DOHH2 (cell line): ENCODE data around the gene TMEM248.
A peak's percentile ranks its signal among the peaks of the same experiment; 100 is the strongest.

Source experiments
- H3F3A ChIP-seq: fragments of 200-600 bp; sonication (generic), shearing (Covaris generic); 2 replicates; pipeline ENCODE4 v1.6.0; 2016; ENCODE audit warnings: antibody characterized with exemption, mild to moderate bottlenecking; ENCODE audit not compliant: control insufficient read depth, insufficient read depth
- H3K27ac ChIP-seq: fragments of 200-600 bp; sonication (generic); 2 replicates; pipeline ENCODE4 v1.5.1; 2014; ENCODE audit warnings: low read depth, mild to moderate bottlenecking, low read length, moderate library complexity
- H3K27me3 ChIP-seq: fragments of 200-600 bp; sonication (generic); 2 replicates; pipeline ENCODE4 v1.6.1; 2014; ENCODE audit warnings: mild to moderate bottlenecking, low read length, mixed read lengths; ENCODE audit not compliant: control insufficient read depth
- H3K36me3 ChIP-seq: fragments of 200-600 bp; sonication (generic); 2 replicates; pipeline ENCODE4 v1.6.1; 2014; ENCODE audit warnings: mild to moderate bottlenecking, low read length, moderate library complexity, mixed read lengths; ENCODE audit not compliant: control insufficient read depth
- H3K4me1 ChIP-seq: fragments of 200-600 bp; sonication (generic); 2 replicates; pipeline ENCODE4 v1.6.1; 2014; ENCODE audit warnings: mild to moderate bottlenecking, low read length, mixed read lengths; ENCODE audit not compliant: control insufficient read depth
- H3K4me2 ChIP-seq: fragments of 200-600 bp; sonication (generic); 2 replicates; pipeline ENCODE4 v1.6.0; 2014; ENCODE audit warnings: mild to moderate bottlenecking, low read length, moderate library complexity
- H3K4me3 ChIP-seq: fragments of 200-600 bp; sonication (generic); 2 replicates; pipeline ENCODE4 v1.5.1; 2014; ENCODE audit warnings: mild to moderate bottlenecking, low read length, mixed read lengths
- H3K79me2 ChIP-seq: fragments of 200-600 bp; sonication (generic); 2 replicates; pipeline ENCODE4 v1.6.1; 2014; ENCODE audit warnings: mild to moderate bottlenecking, low read length, mixed read lengths; ENCODE audit not compliant: control insufficient read depth
- H3K9me2 ChIP-seq: fragments of 200-600 bp; sonication (generic); replicated peaks from 2 replicates; pipeline ENCODE4 v1.6.1; 2014; ENCODE audit warnings: mild to moderate bottlenecking, low read length, mixed read lengths; ENCODE audit not compliant: control insufficient read depth
- H3K9me3 ChIP-seq: fragments of 200-600 bp; sonication (generic); 2 replicates; pipeline ENCODE4 v1.6.1; 2014; ENCODE audit warnings: antibody characterized with exemption, low read length, mixed read lengths; ENCODE audit not compliant: control insufficient read depth, insufficient read depth
- H4K20me1 ChIP-seq: fragments of 200-600 bp; sonication (generic); 2 replicates; pipeline ENCODE4 v1.6.0; 2014; ENCODE audit warnings: low read depth, mild to moderate bottlenecking, antibody characterized with exemption, low read length, moderate library complexity; ENCODE audit not compliant: control insufficient read depth, insufficient read depth
- EZH2phosphoT487 ChIP-seq: fragments of 200-600 bp; sonication (generic); IDR thresholded peaks from 2 replicates; pipeline ENCODE4 v1.6.1; 2017; ENCODE audit warnings: borderline replicate concordance, mild to moderate bottlenecking, antibody characterized with exemption, low read length, moderate library complexity, mixed read lengths
- TF ChIP-seq, protein P1 (sequence below): fragments of 200-600 bp; sonication (generic); IDR thresholded peaks from one replicate; pipeline ENCODE4 v1.5.1; 2014; ENCODE audit warnings: antibody characterized with exemption, mild to moderate bottlenecking, low read depth, low read length; ENCODE audit not compliant: poor library complexity, severe bottlenecking

Gene TMEM248

DNA sequence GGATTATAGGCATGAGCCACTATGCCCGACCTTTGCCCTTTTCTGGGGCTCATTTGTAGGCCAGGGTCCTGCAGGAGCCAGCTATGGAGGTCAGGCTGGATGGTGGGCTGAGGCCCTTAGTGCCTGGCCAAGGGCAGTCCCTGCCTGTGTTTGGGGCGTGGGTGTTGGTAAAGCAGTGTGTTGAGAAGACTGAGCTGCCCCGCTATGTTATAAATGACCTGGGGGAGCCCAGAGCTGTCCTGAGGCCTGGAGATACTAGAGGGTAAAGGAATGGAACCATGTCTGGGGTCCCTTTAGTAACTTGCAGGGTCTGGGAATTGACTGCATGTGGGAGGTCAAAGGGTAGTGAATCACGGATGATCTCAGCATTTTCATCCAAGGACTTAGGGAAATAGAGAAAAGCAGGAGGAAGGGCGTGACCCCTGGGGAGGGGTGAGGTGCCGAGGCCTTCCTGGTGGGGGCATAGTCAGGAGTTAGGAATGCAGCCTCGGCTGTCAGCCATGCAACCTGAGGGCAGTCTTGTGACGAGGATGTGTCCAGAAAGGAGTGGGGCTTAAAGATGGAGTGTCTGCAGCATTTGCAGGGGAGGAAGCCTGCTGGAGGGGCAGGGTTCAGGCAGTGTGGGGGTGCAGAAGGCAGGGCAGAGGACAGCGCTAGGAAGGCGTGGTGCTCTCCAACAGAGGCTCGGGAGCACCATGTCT, 31.5 kb downstream of the TMEM248 start:
- peak overlapping the region; percentile 43 for H3K27ac ChIP-seq
- peaks cover 87% of the 10 kb centered on the region for H3K36me3 ChIP-seq
- H3K9me3 ChIP-seq: no peaks in the 10 kb centered on the region
- no peaks in the 10 kb centered on the region for H3K9me2 ChIP-seq
- 0 out of 2 replicates have a peak, but pooled peaks cover 3% of the 10 kb centered on the region for H4K20me1 ChIP-seq
- no peaks in the 10 kb centered on the region for H3F3A ChIP-seq
- H3K4me3 ChIP-seq: peak overlapping the region; percentile 41
- H3K4me1 ChIP-seq: peaks cover 28% of the 10 kb centered on the region
- no peaks in the 10 kb centered on the region for H3K27me3 ChIP-seq
- TF ChIP-seq, protein P1, sequence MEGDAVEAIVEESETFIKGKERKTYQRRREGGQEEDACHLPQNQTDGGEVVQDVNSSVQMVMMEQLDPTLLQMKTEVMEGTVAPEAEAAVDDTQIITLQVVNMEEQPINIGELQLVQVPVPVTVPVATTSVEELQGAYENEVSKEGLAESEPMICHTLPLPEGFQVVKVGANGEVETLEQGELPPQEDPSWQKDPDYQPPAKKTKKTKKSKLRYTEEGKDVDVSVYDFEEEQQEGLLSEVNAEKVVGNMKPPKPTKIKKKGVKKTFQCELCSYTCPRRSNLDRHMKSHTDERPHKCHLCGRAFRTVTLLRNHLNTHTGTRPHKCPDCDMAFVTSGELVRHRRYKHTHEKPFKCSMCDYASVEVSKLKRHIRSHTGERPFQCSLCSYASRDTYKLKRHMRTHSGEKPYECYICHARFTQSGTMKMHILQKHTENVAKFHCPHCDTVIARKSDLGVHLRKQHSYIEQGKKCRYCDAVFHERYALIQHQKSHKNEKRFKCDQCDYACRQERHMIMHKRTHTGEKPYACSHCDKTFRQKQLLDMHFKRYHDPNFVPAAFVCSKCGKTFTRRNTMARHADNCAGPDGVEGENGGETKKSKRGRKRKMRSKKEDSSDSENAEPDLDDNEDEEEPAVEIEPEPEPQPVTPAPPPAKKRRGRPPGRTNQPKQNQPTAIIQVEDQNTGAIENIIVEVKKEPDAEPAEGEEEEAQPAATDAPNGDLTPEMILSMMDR: no peak
- no peak for TF ChIP-seq EZH2phosphoT487
- no peaks in the 10 kb centered on the region for H3K79me2 ChIP-seq
- H3K4me2 ChIP-seq: peak overlapping the region; percentile 54

DNA sequence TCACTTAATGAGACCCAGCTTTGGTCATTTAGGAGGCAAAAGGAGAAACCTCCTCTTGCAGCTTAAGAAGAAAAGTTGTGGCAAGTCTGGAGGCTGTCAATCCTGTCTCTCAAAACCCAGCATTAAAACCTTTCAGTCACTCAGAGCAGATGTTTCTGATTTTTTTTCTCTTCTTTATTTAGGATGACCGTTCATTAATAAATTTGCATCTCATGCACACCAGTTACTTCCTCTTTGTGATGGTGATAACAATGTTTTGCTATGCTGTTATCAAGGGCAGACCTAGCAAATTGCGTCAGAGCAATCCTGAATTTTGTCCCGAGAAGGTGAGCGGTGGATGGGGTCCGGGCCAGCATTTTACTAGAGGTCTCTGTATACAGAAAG, 32.0 kb downstream of the TMEM248 start:
- Histone ChIP-seq H3K36me3 (peaks cover 89% of the 10 kb centered on the region), H3K4me1 (peaks cover 28% of the 10 kb centered on the region), H3K4me3 (peak overlapping the region; percentile 41), H3K9me2 (no peaks in the 10 kb centered on the region), H3K27me3 (no peaks in the 10 kb centered on the region), H3F3A (no peaks in the 10 kb centered on the region), H3K9me3 (no peaks in the 10 kb centered on the region), H4K20me1 (0 out of 2 replicates have a peak, but pooled peaks cover 3% of the 10 kb centered on the region), H3K79me2 (no peaks in the 10 kb centered on the region), H3K27ac (peak overlapping the region; percentile 43), H3K4me2 (peak overlapping the region; percentile 54)
- TF ChIP-seq, protein P1: no peak

DNA sequence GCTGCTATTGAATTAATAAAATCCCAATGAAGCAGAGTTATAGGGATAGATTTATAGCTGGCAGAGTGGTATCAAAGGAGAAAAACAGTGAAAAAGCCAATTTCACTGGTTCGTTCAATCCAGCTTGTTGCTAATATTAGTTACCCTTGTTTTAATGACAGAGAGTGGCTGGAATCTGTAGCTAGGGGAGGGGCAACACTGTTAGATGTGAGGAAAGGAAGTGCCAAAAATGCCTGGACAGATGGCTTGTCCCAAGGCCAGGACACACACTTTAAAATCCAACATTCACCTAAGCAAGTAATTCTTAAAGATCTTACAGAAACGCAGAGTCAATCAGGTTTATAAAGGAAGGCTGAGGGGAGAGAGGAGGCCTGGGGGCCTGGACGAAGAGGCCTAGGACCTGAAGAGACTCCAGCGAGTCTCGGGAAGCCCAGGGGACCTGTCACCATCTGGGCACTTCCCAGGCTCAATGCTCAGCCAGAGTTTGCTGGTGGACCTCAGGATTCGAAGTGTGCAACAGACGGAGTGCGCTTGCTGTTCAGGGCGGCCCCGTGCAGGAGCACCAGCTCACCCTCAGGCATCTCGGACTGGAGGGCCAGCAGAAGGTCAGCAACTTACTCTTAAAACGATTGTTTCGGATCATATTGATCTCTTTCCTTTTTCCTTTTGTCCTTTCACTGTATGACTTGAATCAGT, 36.7 kb downstream of the TMEM248 start:
- Histone ChIP-seq H3K27ac (no peak overlapping the region), H3K36me3 (peaks cover 70% of the 10 kb centered on the region), H3K79me2 (no peaks in the 10 kb centered on the region), H3K4me2 (no peak overlapping the region), H3F3A (no peaks in the 10 kb centered on the region), H3K9me2 (no peaks in the 10 kb centered on the region), H3K4me3 (no peak overlapping the region), H4K20me1 (no peaks in the 10 kb centered on the region), H3K9me3 (no peaks in the 10 kb centered on the region), H3K4me1 (peaks cover 8% of the 10 kb centered on the region), H3K27me3 (no peaks in the 10 kb centered on the region)
- no peak for TF ChIP-seq EZH2phosphoT487
- TF ChIP-seq, protein P1: no peak
